ENCODE data around the gene SREBF1. TPM values are rescaled to one million over a fixed set of nuclear protein-coding genes. Genes with fewer than 3 reads are reported as not detected.

SREBF1 gene
- polyA plus RNA-seq, 1 of the 3 experiments (the other 2 are of a cell fraction) = 20.4 TPM

DNA sequence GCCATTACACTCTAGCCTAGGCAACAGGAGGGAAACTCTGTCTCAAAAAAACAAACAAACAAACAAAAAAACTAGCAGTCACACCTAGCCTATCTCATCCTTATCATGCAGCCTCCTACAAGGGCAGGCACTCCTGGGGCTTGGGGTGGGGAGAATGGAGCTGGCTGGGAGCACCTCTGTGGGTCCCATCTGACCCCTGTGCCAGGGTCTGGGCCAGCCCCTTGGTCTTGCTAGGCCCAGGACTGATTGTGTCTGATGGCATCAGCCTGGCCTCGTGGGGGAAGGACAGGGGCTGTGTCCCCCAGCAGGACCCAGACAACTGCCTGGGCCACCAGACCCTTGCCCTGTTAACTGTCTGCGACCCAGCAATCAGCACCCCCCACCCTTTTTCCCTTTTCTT, 49.8 kb downstream of the SREBF1 start:
- no peaks in the 10 kb centered on the region for H3K9me3 ChIP-seq
- no peak for DNase-seq
- peaks cover 90% of the 10 kb centered on the region for H4K20me1 ChIP-seq (ENCODE audit: insufficient read depth)
- peaks cover 39% of the 10 kb centered on the region for H3K79me2 ChIP-seq (ENCODE audit: insufficient read depth)
- 100% methylated on average over 1 of the region's 2 CpGs for WGBS (ENCODE audit: low lambda C conversion rate)
- ChIA-PET POLR2A (no interaction called here), CTCF (interaction anchor here (0.8 to 4.3 kb wide), 8 partner anchors 13 to 132 kb away, joined by 3 to 22 read pairs (median 4); partner anchors contain the start of gene RAI1)
- no peak overlapping the region for H3K4me3 ChIP-seq (ENCODE audit: low read depth in 2 of 2, low read length in 1 of 2)
- peak overlapping the region in 1 of 2 experiments; percentile 96; a peak in 2 of 4 replicates for H3K27ac ChIP-seq (ENCODE audit: low read depth in 2 of 2, low read length in 1 of 2)
- H3K36me3 ChIP-seq (replicated peaks in 1 of 2; ENCODE audit: control insufficient read depth in 1 of 2, insufficient read depth in 2 of 2, low read length in 1 of 2) = no peaks in the 10 kb centered on the region
- H3K9ac ChIP-seq = no peak overlapping the region
- peaks cover 9% of the 10 kb centered on the region for H3F3A ChIP-seq (replicated peaks; ENCODE audit: insufficient read depth)
- TF ChIP-seq YY1 (IDR thresholded peaks at IDR 0.05; ENCODE audit: low read depth) (no peak), RCOR1 (IDR thresholded peaks at IDR 0.05; ENCODE audit: low read length) (no peak), ELF1 (IDR thresholded peaks at IDR 0.05) (no peak)
- TF ChIP-seq, protein P1, sequence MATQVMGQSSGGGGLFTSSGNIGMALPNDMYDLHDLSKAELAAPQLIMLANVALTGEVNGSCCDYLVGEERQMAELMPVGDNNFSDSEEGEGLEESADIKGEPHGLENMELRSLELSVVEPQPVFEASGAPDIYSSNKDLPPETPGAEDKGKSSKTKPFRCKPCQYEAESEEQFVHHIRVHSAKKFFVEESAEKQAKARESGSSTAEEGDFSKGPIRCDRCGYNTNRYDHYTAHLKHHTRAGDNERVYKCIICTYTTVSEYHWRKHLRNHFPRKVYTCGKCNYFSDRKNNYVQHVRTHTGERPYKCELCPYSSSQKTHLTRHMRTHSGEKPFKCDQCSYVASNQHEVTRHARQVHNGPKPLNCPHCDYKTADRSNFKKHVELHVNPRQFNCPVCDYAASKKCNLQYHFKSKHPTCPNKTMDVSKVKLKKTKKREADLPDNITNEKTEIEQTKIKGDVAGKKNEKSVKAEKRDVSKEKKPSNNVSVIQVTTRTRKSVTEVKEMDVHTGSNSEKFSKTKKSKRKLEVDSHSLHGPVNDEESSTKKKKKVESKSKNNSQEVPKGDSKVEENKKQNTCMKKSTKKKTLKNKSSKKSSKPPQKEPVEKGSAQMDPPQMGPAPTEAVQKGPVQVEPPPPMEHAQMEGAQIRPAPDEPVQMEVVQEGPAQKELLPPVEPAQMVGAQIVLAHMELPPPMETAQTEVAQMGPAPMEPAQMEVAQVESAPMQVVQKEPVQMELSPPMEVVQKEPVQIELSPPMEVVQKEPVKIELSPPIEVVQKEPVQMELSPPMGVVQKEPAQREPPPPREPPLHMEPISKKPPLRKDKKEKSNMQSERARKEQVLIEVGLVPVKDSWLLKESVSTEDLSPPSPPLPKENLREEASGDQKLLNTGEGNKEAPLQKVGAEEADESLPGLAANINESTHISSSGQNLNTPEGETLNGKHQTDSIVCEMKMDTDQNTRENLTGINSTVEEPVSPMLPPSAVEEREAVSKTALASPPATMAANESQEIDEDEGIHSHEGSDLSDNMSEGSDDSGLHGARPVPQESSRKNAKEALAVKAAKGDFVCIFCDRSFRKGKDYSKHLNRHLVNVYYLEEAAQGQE (IDR thresholded peaks at IDR 0.05; ENCODE audit: low read depth, low read length) = no peak
- H3K9me2 ChIP-seq = no peaks in the 10 kb centered on the region
- H3K4me1 ChIP-seq (ENCODE audit: control insufficient read depth in 1 of 2, insufficient read depth in 2 of 2, low read depth in 1 of 2, low read length in 1 of 2) = peaks cover 38 to 86% of the 10 kb centered on the region in 2 experiments
- no peaks in the 10 kb centered on the region for H3K27me3 ChIP-seq (ENCODE audit: insufficient read depth)
- H2AFZ ChIP-seq (ENCODE audit: low read depth) = no peak overlapping the region
- no peak overlapping the region for H3K4me2 ChIP-seq

DNA sequence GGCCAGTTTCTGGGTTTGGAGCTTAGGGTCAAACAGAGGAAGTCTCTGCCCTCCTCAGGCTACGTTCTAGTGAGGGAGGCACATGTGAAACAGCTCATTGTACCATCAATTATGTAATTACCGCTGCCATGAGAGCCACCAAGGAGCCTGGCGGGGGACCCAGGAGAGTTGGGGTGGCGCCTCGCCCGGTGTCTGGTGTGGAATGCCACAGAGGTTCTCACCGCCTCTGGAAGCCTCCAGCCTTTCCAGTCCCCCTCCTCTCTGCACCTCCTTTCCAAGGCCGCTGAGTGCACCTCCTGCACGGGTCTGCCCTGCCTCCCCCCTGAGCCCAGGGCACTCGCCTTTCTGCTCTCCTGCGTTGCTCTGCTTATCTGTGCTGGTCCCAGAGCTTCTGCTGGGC, 51.4 kb downstream of the SREBF1 start:
- Histone ChIP-seq H3K27ac (ENCODE audit: low read depth in 2 of 2, low read length in 1 of 2) (peak overlapping the region in 1 of 2 experiments; percentile 95; a peak in 2 of 4 replicates), H3K9ac (no peak overlapping the region), H3K9me3 (no peaks in the 10 kb centered on the region), H3K36me3 (replicated peaks in 1 of 2; ENCODE audit: control insufficient read depth in 1 of 2, insufficient read depth in 2 of 2, low read length in 1 of 2) (no peaks in the 10 kb centered on the region), H3K27me3 (ENCODE audit: insufficient read depth) (no peaks in the 10 kb centered on the region), H3K4me3 (ENCODE audit: low read depth in 2 of 2, low read length in 1 of 2) (no peak overlapping the region; a peak in 1 of 4 replicates), H3K4me1 (ENCODE audit: control insufficient read depth in 1 of 2, insufficient read depth in 2 of 2, low read depth in 1 of 2, low read length in 1 of 2) (peaks cover 33 to 86% of the 10 kb centered on the region in 2 experiments), H3K4me2 (no peak overlapping the region), H3F3A (replicated peaks; ENCODE audit: insufficient read depth) (peaks cover 9% of the 10 kb centered on the region), H3K9me2 (no peaks in the 10 kb centered on the region), H3K79me2 (ENCODE audit: insufficient read depth) (peaks cover 43% of the 10 kb centered on the region), H4K20me1 (ENCODE audit: insufficient read depth) (peaks cover 91% of the 10 kb centered on the region), H2AFZ (ENCODE audit: low read depth) (no peak overlapping the region)
- 93% methylated on average over 11 of the region's 11 CpGs for WGBS (ENCODE audit: low lambda C conversion rate)
- TF ChIP-seq, protein P2, sequence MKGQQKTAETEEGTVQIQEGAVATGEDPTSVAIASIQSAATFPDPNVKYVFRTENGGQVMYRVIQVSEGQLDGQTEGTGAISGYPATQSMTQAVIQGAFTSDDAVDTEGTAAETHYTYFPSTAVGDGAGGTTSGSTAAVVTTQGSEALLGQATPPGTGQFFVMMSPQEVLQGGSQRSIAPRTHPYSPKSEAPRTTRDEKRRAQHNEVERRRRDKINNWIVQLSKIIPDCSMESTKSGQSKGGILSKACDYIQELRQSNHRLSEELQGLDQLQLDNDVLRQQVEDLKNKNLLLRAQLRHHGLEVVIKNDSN (IDR thresholded peaks at IDR 0.05; ENCODE audit: borderline replicate concordance, low read depth) = no peak
- TF ChIP-seq POLR2AphosphoS5 (IDR thresholded peaks at IDR 0.05; ENCODE audit: low read depth, low read length) (no peak), GATA2 (CRISPR knock-in tag; IDR thresholded peaks at IDR 0.05) (peak; percentile 38; the same call in 1 of the 2 replicates), JUND (IDR thresholded peaks at IDR 0.05) (no peak), RCOR1 (IDR thresholded peaks at IDR 0.05; ENCODE audit: low read length) (0 out of 2 replicates have a peak, but pooled peaks have one; percentile 5), ELF1 (IDR thresholded peaks at IDR 0.05) (no peak)
- ChIA-PET POLR2A (interaction anchor here (1.0 to 1.9 kb wide), 4 partner anchors 31 to 91 kb away, joined by 3 to 7 read pairs (median 6); partner anchors contain the start of gene SREBF1), CTCF (interaction anchor here (0.7 to 4.3 kb wide), 19 partner anchors 8 to 248 kb away, joined by 3 to 22 read pairs (median 4); partner anchors contain the start of genes RAI1 and SREBF1)
- no peak for DNase-seq
